Colonic mucosa (tissue), 4 donors: ENCODE results near the gene TPP1. TPM values are rescaled to one million over a fixed set of nuclear protein-coding genes. Genes with fewer than 3 reads are reported as not detected.

Source experiments
- DNase-seq: peaks from one replicate; pipeline ENCODE4 v3.0.0-alpha.2; 2020
- H3K27ac ChIP-seq: fragments of 200-600 bp; one replicate; pipeline ENCODE4 v1.8.0; 2021
- H3K27me3 ChIP-seq: fragments of 200-600 bp; one replicate; pipeline ENCODE4 v1.8.0; 2021
- H3K36me3 ChIP-seq: fragments of 200-600 bp; one replicate; pipeline ENCODE4 v1.8.0; 2021
- H3K4me1 ChIP-seq: fragments of 200-600 bp; one replicate; pipeline ENCODE4 v1.8.0; 2021; ENCODE audit warnings: mild to moderate bottlenecking
- H3K4me3 ChIP-seq: fragments of 200-600 bp; one replicate; pipeline ENCODE4 v1.8.0; 2021
- H3K9ac ChIP-seq, 2 donors: one replicate each; pipeline ENCODE4 v1.7.0; 2013; ENCODE audit warnings: control low read depth in 2 of 2, low read depth in 2 of 2, low read length in 2 of 2
- H3K9me3 ChIP-seq: fragments of 200-600 bp; one replicate; pipeline ENCODE4 v1.8.0; 2021
- CTCF ChIP-seq: fragments of 200-600 bp; IDR thresholded peaks from one replicate; pipeline ENCODE4 v1.8.0; 2022; ENCODE audit warnings: antibody characterized with exemption, mild to moderate bottlenecking
- intact Hi-C: fragments of 100-400 bp; cut with DNase I; formaldehyde crosslinking; loops from one replicate; pipeline ENCODE4 v1.14.1; 2022
- total RNA-seq, 2 donors: library from RNA; stranded (reverse); fragmentation: NEBNext Ultra II Directional in 1 of 2; extraction: Animal tissue kit (Norgen Biotek cat#: 25700) in 1 of 2; gene quantifications; one replicate each; pipeline ENCODE4 v1.2.1, GENCODE V29; 2021
- donor health status: healthy.
- donor health status: DM: no; HTN: no; CAD: no.
- donor health status: DM: no; HTN: no; CAD: no.

TPP1 gene
- total RNA-seq, 2 donors from 2014 or later = 83.4 to 123 TPM

- no peak for TF ChIP-seq CTCF
- H3K9ac ChIP-seq = no peak overlapping the region
- H3K27me3 ChIP-seq = no peaks in the 10 kb centered on the region
- no peaks in the 10 kb centered on the region for H3K4me1 ChIP-seq
- no peaks in the 10 kb centered on the region for H3K36me3 ChIP-seq
- intact Hi-C loops = no loop called here
- DNase-seq = no peak
- no peak overlapping the region for H3K27ac ChIP-seq
- H3K9me3 ChIP-seq = no peaks in the 10 kb centered on the region
- no peak overlapping the region for H3K4me3 ChIP-seq
These were observed 8.6 kb upstream of the TPP1 start for GRCh38 chr11:6627762-6628241.

- no peaks in the 10 kb centered on the region for H3K36me3 ChIP-seq
- no peaks in the 10 kb centered on the region for H3K27me3 ChIP-seq
- no peak overlapping the region for H3K4me3 ChIP-seq
- H3K27ac ChIP-seq = no peak overlapping the region
- H3K9me3 ChIP-seq = no peaks in the 10 kb centered on the region
- no peak for DNase-seq
- intact Hi-C loops = no loop called here
- no peak for TF ChIP-seq CTCF
- H3K4me1 ChIP-seq = no peaks in the 10 kb centered on the region
- H3K9ac ChIP-seq = no peak overlapping the region
These were observed 7.9 kb upstream of the TPP1 start for GRCh38 chr11:6626971-6627761.

GRCh38 chr11:6625832-6626420, 6.7 kb upstream of the TPP1 start:
- H3K27me3 ChIP-seq = no peaks in the 10 kb centered on the region
- no peak for TF ChIP-seq CTCF
- intact Hi-C loops = no loop called here

GRCh38 chr11:6625156-6625831, 6.1 kb upstream of the TPP1 start:
- intact Hi-C loops = no loop called here
- no peaks in the 10 kb centered on the region for H3K9me3 ChIP-seq
- H3K4me3 ChIP-seq = no peak overlapping the region
- DNase-seq = no peak
- H3K9ac ChIP-seq = no peak overlapping the region
- H3K4me1 ChIP-seq = no peaks in the 10 kb centered on the region
- H3K36me3 ChIP-seq = no peaks in the 10 kb centered on the region
- H3K27me3 ChIP-seq = no peaks in the 10 kb centered on the region
- no peak for TF ChIP-seq CTCF
- H3K27ac ChIP-seq = no peak overlapping the region

More at GRCh38 chr11:6625832-6626420, 6.7 kb upstream of the TPP1 start:
- H3K27ac ChIP-seq = no peak overlapping the region
- no peak overlapping the region for H3K9ac ChIP-seq
- no peak overlapping the region for H3K4me3 ChIP-seq
- H3K36me3 ChIP-seq = no peaks in the 10 kb centered on the region
- H3K9me3 ChIP-seq = no peaks in the 10 kb centered on the region
- no peak for DNase-seq
- H3K4me1 ChIP-seq = no peaks in the 10 kb centered on the region

- H3K4me1 ChIP-seq = no peaks in the 10 kb centered on the region
- H3K9ac ChIP-seq = no peak overlapping the region
- no peaks in the 10 kb centered on the region for H3K9me3 ChIP-seq
- no peaks in the 10 kb centered on the region for H3K36me3 ChIP-seq
- TF ChIP-seq CTCF = no peak
- no peak overlapping the region for H3K4me3 ChIP-seq
- H3K27ac ChIP-seq = no peak overlapping the region
- no peak for DNase-seq
- intact Hi-C loops = no loop called here
- H3K27me3 ChIP-seq = no peaks in the 10 kb centered on the region
These were observed 4.5 kb upstream of the TPP1 start for GRCh38 chr11:6623391-6624363.
